ENCODE measurements around the gene TIPARP.

Gene TIPARP

DNA sequence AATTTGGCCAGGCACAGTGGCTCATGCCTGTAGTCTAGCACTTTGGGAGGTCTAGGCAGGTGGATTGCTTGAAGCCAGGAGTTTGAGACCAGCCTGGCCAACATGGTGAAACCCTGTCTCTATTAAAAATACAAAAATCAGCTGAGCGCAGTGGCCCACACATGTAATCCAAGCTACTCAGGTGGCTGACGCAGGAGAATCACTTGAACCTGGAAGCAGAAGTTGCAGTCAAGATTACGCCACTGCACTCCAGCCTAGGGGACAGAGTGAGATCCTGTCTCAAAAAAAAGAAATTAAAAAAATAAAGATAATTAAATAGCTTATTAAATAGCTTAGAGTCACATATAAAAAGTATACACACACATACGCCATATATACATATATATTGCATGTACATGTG is 3.7 kb upstream of the TIPARP start:
- CTCF ChIA-PET: interaction anchor here (1.1 to 14.1 kb wide), 8 partner anchors 9 to 467 kb away, joined by 3 to 212 read pairs (median 5); no protein-coding TSS in a partner anchor
- TF ChIP-seq, protein P1, sequence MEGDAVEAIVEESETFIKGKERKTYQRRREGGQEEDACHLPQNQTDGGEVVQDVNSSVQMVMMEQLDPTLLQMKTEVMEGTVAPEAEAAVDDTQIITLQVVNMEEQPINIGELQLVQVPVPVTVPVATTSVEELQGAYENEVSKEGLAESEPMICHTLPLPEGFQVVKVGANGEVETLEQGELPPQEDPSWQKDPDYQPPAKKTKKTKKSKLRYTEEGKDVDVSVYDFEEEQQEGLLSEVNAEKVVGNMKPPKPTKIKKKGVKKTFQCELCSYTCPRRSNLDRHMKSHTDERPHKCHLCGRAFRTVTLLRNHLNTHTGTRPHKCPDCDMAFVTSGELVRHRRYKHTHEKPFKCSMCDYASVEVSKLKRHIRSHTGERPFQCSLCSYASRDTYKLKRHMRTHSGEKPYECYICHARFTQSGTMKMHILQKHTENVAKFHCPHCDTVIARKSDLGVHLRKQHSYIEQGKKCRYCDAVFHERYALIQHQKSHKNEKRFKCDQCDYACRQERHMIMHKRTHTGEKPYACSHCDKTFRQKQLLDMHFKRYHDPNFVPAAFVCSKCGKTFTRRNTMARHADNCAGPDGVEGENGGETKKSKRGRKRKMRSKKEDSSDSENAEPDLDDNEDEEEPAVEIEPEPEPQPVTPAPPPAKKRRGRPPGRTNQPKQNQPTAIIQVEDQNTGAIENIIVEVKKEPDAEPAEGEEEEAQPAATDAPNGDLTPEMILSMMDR (IDR thresholded peaks at IDR 0.05; ENCODE audit: control extremely low read depth, extremely low read depth, low read depth, missing control alignments): no peak
- DNase-seq (ENCODE audit: extremely low spot score): no peak
- POLR2A ChIA-PET: no interaction called here

DNA sequence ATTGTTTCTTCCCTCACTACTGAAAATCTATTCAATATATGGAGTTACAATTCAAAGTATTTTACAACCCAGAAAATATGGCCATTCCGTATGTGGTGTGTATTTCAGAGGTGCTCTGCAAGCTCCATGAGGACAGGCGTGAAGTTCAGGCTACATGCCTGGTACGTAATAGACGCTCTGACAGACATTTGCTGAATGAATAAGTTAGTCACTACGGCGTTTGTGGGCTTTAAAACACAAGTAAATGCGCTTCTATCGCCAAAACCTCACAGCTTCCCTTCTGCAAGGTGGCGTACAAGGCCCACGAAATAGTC is 701 bp upstream of the TIPARP start:
- CTCF ChIA-PET: interaction anchor here (0.6 to 14.1 kb wide), 44 partner anchors 9 to 523 kb away, joined by 3 to 212 read pairs (median 4); partner anchors contain the start of gene SSR3
- DNase-seq (ENCODE audit: extremely low spot score): no peak
- POLR2A ChIA-PET: interaction anchor here (0.5 to 1.0 kb wide), 2 partner anchors 91 to 795 kb away, joined by 3 to 4 read pairs; no protein-coding TSS in a partner anchor
- TF ChIP-seq, protein P1 (IDR thresholded peaks at IDR 0.05; ENCODE audit: control extremely low read depth, extremely low read depth, low read depth, missing control alignments): no peak

GRCh38 chr3:156674911-156675829 is 780 bp downstream of the TIPARP start:
- POLR2A ChIA-PET: interaction anchor here (0.8 to 2.5 kb wide), 7 partner anchors 11 to 802 kb away, joined by 3 to 11 read pairs (median 4); partner anchors contain the start of gene SSR3
- peak; percentile 28 for DNase-seq (ENCODE audit: extremely low spot score)
- TF ChIP-seq, protein P1 (IDR thresholded peaks at IDR 0.05; ENCODE audit: control extremely low read depth, extremely low read depth, low read depth, missing control alignments): peak; percentile 36
- CTCF ChIA-PET: interaction anchor here (0.7 to 14.1 kb wide), 32 partner anchors 10 to 496 kb away, joined by 3 to 212 read pairs (median 4); partner anchors contain the start of gene SSR3

DNA sequence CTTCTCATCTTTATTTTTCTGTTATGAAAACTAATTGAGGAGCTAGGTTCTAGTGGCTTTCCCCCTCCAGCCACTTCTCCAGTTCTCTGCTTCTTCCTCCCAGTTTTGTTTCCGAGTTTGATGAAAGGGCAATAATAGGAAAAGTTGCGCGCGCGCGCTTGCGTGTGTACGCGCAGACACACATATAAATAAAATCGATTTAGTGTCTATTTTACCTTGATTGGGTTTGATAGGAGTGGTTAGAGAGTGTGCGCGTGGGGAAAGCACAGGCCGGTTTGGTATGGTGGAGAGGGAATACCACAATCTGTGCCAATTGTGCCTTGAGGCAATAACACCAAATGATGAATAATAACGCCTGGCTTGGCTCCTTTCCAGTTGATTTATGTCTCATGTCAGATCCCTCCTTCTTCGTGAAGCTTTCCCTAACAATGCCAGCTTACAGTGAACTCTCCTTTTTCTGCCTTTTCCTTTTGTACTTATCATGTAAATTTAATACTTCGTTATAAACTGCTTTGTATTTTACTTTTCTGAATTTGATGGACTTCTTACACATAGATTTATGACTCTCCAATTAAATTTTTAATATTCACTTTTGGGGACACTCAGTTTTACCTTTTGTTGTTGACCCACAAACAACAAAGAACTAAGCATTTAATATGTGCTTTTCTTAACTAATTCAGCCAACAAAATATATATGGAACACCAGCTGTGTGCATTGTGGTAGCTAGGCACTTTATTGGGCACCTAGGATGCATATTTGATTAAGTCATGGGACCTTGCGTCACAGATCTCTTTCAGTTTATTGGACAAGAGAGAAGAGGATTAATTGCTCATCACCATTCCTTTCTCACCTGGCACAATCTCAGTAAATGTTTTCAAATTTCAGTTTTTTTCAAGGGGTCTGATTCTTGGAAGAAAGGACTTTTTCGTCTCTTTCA is 1.7 kb downstream of the TIPARP start:
- CTCF ChIA-PET: interaction anchor here (0.8 to 14.1 kb wide), 13 partner anchors 11 to 461 kb away, joined by 3 to 212 read pairs (median 4); partner anchors contain the start of gene SSR3
- POLR2A ChIA-PET: interaction anchor here (0.8 to 2.5 kb wide), 4 partner anchors 121 to 413 kb away, joined by 3 to 11 read pairs (median 4); partner anchors contain the start of gene SSR3
- DNase-seq (ENCODE audit: extremely low spot score): no peak

DNA sequence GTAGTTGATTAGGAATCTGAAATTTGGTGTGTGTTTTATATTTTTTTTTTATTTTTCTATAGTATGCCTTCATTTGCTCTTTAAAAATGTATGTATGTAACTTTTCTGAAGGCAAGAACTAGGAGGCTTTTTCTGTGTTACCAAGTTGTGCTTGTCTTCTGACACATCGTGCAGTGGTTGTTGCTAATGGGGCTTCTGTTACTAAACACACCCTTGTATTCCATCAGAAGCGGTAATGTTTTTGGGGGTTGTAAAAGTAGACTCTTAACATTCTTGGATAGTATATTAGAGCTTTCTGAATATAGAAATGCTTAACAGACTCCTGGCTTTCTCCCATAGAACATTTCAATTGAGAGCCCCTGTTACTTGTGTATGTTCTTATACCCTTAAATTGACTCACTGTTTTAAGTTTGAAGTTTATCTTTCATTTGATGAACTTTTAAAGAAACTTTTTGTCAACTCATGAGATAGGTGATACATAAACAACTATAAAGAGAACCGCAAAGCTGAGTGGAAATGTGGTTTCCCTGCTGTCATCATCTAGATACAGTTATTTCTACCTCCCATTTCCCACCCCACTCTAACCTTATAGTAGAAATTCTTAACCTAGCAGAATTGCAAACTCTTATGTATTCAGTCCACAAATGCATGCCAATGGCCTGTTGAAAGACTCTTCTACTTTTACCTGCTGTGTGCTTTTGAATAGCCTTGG is 2.5 kb downstream of the TIPARP start:
- POLR2A ChIA-PET: no interaction called here
- no peak for DNase-seq (ENCODE audit: extremely low spot score)
- CTCF ChIA-PET: interaction anchor here (1.6 to 14.1 kb wide), 5 partner anchors 10 to 460 kb away, joined by 5 to 212 read pairs (median 58); no protein-coding TSS in a partner anchor
- TF ChIP-seq, protein P1 (IDR thresholded peaks at IDR 0.05; ENCODE audit: control extremely low read depth, extremely low read depth, low read depth, missing control alignments): no peak

More for the DNA sequence above, 1.7 kb downstream of the TIPARP start:
- TF ChIP-seq, protein P1 (IDR thresholded peaks at IDR 0.05; ENCODE audit: control extremely low read depth, extremely low read depth, low read depth, missing control alignments): no peak
